Gastroesophageal sphincter (tissue), 4 donors: ENCODE measurements around the gene MRPS12. TPM values are rescaled to one million over a fixed set of nuclear protein-coding genes. Genes with fewer than 3 reads are reported as not detected.

Experiments used
- ATAC-seq: fragments of 150-250 bp; one replicate; pipeline ENCODE4 v1.9.1; 2016; ENCODE audit warnings: mild to moderate bottlenecking, moderate library complexity
- H3K27ac ChIP-seq, 4 donors: fragments of 200-600 bp; sonication (generic) in 3 of 4; 1 replicate in 3 of 4; 2 replicates in 1 of 4; pipeline ENCODE4 v1.5.1; 2016 to 2019
- H3K27me3 ChIP-seq: fragments of 200-600 bp; sonication (generic); one replicate; pipeline ENCODE4 v1.5.1; 2019
- H3K36me3 ChIP-seq, 2 donors: fragments of 200-600 bp; sonication (generic); one replicate each; pipeline ENCODE4 v1.5.1; 2019; ENCODE audit warnings: control low read depth in 1 of 2
- H3K4me1 ChIP-seq, 3 donors: fragments of 200-600 bp; sonication (generic); 1 replicate in 2 of 3; 2 replicates in 1 of 3; pipeline ENCODE4 v1.5.1; 2016 to 2019; ENCODE audit warnings: control low read depth in 2 of 3
- H3K4me3 ChIP-seq, 2 donors: fragments of 200-600 bp; sonication (generic); one replicate each; pipeline ENCODE4 v1.5.1; 2019; ENCODE audit warnings: mild to moderate bottlenecking in 1 of 2, moderate library complexity in 1 of 2
- H3K9me3 ChIP-seq, 3 donors: fragments of 200-600 bp; sonication (generic); one replicate each; pipeline ENCODE4 v1.5.1; 2017 to 2019; ENCODE audit warnings: control low read depth in 2 of 3
- EP300 ChIP-seq: sonication (generic); formaldehyde crosslinking; IDR thresholded peaks from one replicate; pipeline ENCODE4 v1.6.1; 2017; ENCODE audit warnings: antibody characterized with exemption, mild to moderate bottlenecking
- POLR2A ChIP-seq, 2 donors: fragments of 450-650 bp; IDR thresholded peaks; one replicate each; pipeline ENCODE4 v1.6.1; 2017; ENCODE audit warnings: antibody characterized with exemption in 2 of 2, mild to moderate bottlenecking in 2 of 2, moderate library complexity in 1 of 2
- POLR2AphosphoS5 ChIP-seq: sonication (generic); formaldehyde crosslinking; IDR thresholded peaks from one replicate; pipeline ENCODE4 v1.6.1; 2017; ENCODE audit warnings: antibody characterized with exemption
- WGBS, 2 donors: methylation state at CpG; one replicate each; pipeline ENCODE4 v1.1.5; 2018; ENCODE audit warnings: low coverage in 1 of 2; 5-methylcytosine and 5-hydroxymethylcytosine counted together
- total RNA-seq, 4 donors: library from RNA; depleted of rRNA; stranded (reverse); fragments of >200 nt; gene quantifications; one replicate each; pipeline ENCODE4 v1.1.0, GENCODE V29; 2016
- TF ChIP-seq, protein P1 (sequence below), 4 experiments: fragments of 200-600 bp in 2 of 4; fragments of 450-650 bp in 2 of 4; sonication (generic) in 1 of 4; IDR thresholded peaks; one replicate each; pipeline ENCODE4 v1.5.1; 2017 to 2019; ENCODE audit warnings: antibody characterized with exemption in 4 of 4, mild to moderate bottlenecking in 2 of 4, moderate library complexity in 2 of 4

Gene MRPS12
- total RNA-seq, 4 donors from 2014 or later: 19.8 to 25.3 (median 23.0) TPM

DNA sequence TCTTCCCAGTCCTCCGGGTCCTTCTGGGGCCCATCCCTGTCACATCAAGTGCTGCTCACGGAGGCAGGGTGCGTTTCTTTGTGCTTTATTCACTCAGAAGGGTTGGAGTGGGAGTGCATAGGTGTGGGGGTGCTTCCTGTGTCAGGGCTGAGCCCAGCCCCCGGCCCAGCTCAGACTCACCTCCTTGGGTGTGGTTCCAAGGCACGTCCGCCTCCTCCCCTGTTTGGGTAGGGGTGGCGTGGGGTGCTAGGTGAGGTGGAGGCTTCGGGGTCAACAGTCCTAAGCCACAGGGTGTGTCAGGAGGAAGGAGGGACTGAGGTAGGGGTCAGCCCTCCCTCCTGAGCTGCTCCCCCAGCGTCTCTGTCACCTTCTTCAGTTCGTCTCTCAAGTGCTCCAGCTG lies 21.8 kb upstream of the MRPS12 start:
- TF ChIP-seq, protein P1, sequence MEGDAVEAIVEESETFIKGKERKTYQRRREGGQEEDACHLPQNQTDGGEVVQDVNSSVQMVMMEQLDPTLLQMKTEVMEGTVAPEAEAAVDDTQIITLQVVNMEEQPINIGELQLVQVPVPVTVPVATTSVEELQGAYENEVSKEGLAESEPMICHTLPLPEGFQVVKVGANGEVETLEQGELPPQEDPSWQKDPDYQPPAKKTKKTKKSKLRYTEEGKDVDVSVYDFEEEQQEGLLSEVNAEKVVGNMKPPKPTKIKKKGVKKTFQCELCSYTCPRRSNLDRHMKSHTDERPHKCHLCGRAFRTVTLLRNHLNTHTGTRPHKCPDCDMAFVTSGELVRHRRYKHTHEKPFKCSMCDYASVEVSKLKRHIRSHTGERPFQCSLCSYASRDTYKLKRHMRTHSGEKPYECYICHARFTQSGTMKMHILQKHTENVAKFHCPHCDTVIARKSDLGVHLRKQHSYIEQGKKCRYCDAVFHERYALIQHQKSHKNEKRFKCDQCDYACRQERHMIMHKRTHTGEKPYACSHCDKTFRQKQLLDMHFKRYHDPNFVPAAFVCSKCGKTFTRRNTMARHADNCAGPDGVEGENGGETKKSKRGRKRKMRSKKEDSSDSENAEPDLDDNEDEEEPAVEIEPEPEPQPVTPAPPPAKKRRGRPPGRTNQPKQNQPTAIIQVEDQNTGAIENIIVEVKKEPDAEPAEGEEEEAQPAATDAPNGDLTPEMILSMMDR (IDR thresholded peaks at IDR 0.05): no peak
- TF ChIP-seq POLR2AphosphoS5: no peak
- no peak for TF ChIP-seq EP300
- TF ChIP-seq POLR2A (IDR thresholded peaks at IDR 0.05): no peak
- no peak for ATAC-seq
- 59 to 65% methylated on average over 3 to 4 of the region's 10 CpGs for WGBS, 2 donors
- Histone ChIP-seq H3K9me3 (no peaks in the 10 kb centered on the region), H3K4me1 (peaks cover 0 to 4% (median 0%) of the 10 kb centered on the region in 3 donors), H3K36me3 (peaks cover 0 to 50% of the 10 kb centered on the region in 2 donors), H3K27ac (no peak overlapping the region), H3K4me3 (no peak overlapping the region), H3K27me3 (peaks cover 22% of the 10 kb centered on the region)

DNA sequence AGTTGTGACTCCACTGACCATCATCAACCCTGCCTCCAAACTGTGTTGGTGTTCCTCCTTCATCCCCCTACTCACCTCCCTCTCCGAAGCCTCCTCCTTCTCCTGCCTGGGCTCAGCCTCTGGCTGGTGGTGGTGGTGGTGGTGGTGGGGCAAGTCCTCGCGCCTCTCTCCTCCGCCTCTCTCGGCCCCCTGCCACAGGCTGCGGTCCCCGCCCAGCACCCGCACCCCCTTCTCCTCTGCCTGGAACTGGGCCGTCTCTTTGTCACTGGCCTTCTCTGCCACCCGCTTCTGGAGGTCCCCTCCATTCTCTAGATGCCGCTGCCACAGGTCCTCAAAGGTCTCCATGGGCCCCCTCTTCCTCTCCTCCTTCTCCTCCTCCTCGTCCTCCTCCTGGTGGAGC lies 20.3 kb upstream of the MRPS12 start:
- TF ChIP-seq, protein P1 (IDR thresholded peaks at IDR 0.05): no peak
- TF ChIP-seq EP300 (no peak), POLR2AphosphoS5 (no peak), POLR2A (IDR thresholded peaks at IDR 0.05) (no peak)
- no peak for ATAC-seq
- 96% methylated on average over 9 to 12 of the region's 12 CpGs for WGBS, 2 donors

DNA sequence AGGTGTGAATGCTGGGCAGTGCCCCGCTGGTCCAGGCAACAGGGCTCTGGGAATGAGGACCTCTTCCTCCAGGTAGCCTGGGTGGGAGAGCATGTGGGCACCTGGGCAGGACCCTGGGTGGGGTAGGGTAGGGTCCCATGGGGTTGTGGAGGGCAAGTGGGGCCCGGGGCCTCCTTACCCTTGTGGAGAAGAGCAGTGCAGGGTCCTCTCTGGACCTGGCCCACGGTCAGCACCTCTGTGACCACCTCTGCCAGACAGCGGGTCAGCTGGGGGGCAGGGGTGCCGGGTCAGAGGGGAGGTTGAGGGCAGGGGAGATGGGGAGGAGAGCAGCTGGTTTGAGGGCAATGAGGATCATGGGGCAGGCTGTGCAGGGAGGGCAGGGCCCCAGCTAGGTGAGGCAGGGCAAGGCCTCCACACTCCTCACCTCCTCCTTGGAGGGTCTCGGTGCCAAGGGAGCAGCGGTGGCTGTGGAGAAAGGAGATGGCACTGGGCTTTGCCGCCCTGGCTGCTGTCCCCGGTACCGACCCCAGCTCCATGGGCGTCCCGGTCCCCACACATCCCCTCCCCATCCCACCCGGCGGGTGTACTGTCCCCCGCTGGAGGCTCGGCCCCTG lies 19.2 kb upstream of the MRPS12 start:
- no CpG with 5 or more reads among the region's 16 CpGs for WGBS, 2 donors

More for the DNA sequence above, 20.3 kb upstream of the MRPS12 start:
- no peak overlapping the region for H3K27ac ChIP-seq
- H3K27me3 ChIP-seq: peaks cover 22% of the 10 kb centered on the region
- H3K36me3 ChIP-seq: peaks cover 0 to 46% of the 10 kb centered on the region in 2 donors
- no peaks in the 10 kb centered on the region for H3K9me3 ChIP-seq
- no peak overlapping the region for H3K4me3 ChIP-seq
- peaks cover 0 to 4% (median 0%) of the 10 kb centered on the region in 3 donors for H3K4me1 ChIP-seq

DNA sequence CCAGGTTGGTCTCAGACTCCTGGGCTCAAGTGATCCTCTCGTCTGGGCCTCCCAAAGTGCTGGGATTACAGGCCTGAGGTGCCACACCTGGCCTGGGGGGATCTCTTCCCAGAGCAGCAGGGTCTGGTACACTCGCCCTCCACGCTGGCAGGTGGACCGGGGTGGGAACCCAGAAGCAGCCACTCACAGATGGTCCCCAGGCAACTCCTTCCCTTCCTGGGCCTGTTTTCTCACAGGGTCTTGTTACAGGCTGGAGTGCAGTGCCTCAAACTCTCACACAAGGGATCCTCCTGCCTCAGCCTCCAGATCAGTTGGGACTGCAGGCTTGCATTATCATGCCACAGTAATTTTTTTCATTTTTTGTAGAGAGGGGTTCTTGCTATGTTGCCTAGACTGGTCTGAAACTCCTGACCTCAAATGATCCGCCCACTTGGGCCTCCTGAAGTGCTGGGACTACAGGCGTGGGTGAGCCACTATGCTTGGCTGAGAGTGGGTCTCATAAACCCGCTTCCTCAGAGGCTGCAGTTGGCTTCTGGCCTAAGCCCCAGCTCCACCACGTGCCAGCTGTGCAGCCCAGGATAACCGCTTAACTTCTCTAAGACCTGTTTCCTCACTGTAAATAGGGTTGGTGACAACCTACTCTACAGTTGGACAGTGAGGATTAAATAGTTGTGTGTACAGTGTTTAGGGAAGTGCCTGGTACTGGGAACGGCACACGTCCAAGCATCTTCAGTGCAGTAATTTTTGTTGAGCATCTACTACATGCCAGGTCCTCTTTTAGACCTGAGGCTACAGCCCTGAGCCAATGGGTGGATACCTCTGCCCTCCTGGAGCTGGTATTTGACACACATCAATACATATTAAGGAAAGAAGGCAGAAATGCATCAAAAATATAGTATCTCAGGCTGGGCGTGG lies 17.9 kb upstream of the MRPS12 start:
- WGBS, 2 donors: 44% methylated on average over 6 of the region's 12 CpGs; no CpG with 5 or more reads in 1 of the 2 donors
- Histone ChIP-seq H3K27me3 (peaks cover 22% of the 10 kb centered on the region), H3K9me3 (no peaks in the 10 kb centered on the region), H3K36me3 (peaks cover 0 to 28% of the 10 kb centered on the region in 2 donors), H3K27ac (no peak overlapping the region), H3K4me1 (peaks cover 0 to 4% (median 0%) of the 10 kb centered on the region in 3 donors), H3K4me3 (no peak overlapping the region)
- TF ChIP-seq EP300 (no peak), POLR2AphosphoS5 (no peak), POLR2A (IDR thresholded peaks at IDR 0.05) (no peak)
- TF ChIP-seq, protein P1 (IDR thresholded peaks at IDR 0.05): no peak
- ATAC-seq: no peak

More for the DNA sequence above, 19.2 kb upstream of the MRPS12 start:
- Histone ChIP-seq H3K27ac (no peak overlapping the region), H3K4me1 (peaks cover 0 to 4% (median 0%) of the 10 kb centered on the region in 3 donors), H3K27me3 (peaks cover 22% of the 10 kb centered on the region), H3K36me3 (peaks cover 0 to 41% of the 10 kb centered on the region in 2 donors), H3K9me3 (no peaks in the 10 kb centered on the region), H3K4me3 (no peak overlapping the region)
- no peak for TF ChIP-seq POLR2A (IDR thresholded peaks at IDR 0.05)
- ATAC-seq: peak; percentile 11

DNA sequence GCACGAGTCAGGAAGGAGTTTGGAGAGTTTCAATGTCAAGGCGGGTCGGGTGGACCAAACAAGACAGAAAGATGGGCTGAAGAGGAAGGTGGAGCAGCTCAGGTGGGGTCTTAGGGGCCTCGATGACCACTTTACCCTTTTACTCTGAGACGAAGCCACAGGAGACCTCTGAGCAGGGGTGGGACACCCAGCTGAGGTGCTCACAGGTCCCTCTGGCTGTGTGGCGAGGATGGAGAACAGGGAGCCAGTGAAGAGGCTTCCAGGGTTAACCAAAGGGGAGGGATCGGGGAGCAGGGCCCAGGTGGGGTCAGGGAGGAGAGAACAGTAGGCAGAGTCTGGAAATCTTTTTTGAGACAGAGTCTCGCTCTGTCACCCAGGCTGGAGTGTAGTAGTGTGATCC lies 16.8 kb upstream of the MRPS12 start:
- peaks cover 0 to 4% (median 0%) of the 10 kb centered on the region in 3 donors for H3K4me1 ChIP-seq
- H3K36me3 ChIP-seq: peaks cover 0 to 16% of the 10 kb centered on the region in 2 donors
- no peaks in the 10 kb centered on the region for H3K9me3 ChIP-seq
- TF ChIP-seq EP300: no peak
- TF ChIP-seq, protein P1 (IDR thresholded peaks at IDR 0.05): no peak
- no peak for TF ChIP-seq POLR2AphosphoS5
- TF ChIP-seq POLR2A (IDR thresholded peaks at IDR 0.05): no peak
- 89 to 100% methylated on average over 1 to 7 of the region's 8 CpGs for WGBS, 2 donors
- no peak for ATAC-seq
- no peak overlapping the region for H3K4me3 ChIP-seq
- no peak overlapping the region for H3K27ac ChIP-seq
- peaks cover 22% of the 10 kb centered on the region for H3K27me3 ChIP-seq
